Activated naive CD4-positive, alpha-beta T cell treated with anti-CD3 and anti-CD28 coated beads, Interleukin-2, amount 50 U/mL, for 16 hours (primary cell): ENCODE measurements around the gene TRIP13.
"Not testable (repeated sequence)": the region's sequence is repeated elsewhere in the genome, so short reads cannot be mapped to it uniquely, and the experiment has no call there.

Experiments
- DNase-seq: peaks from one replicate; pipeline ENCODE4 v3.0.0-alpha.2; 2020

Gene TRIP13

GRCh38 chr5:921456-922435 is 29.1 kb downstream of the TRIP13 start:
- DNase-seq, result no peak

GRCh38 chr5:922436-923280 is 30.0 kb downstream of the TRIP13 start:
- no peak for DNase-seq

- DNase-seq, result peak; percentile 77
Observed at GRCh38 chr5:923281-923873, 30.7 kb downstream of the TRIP13 start.

DNA sequence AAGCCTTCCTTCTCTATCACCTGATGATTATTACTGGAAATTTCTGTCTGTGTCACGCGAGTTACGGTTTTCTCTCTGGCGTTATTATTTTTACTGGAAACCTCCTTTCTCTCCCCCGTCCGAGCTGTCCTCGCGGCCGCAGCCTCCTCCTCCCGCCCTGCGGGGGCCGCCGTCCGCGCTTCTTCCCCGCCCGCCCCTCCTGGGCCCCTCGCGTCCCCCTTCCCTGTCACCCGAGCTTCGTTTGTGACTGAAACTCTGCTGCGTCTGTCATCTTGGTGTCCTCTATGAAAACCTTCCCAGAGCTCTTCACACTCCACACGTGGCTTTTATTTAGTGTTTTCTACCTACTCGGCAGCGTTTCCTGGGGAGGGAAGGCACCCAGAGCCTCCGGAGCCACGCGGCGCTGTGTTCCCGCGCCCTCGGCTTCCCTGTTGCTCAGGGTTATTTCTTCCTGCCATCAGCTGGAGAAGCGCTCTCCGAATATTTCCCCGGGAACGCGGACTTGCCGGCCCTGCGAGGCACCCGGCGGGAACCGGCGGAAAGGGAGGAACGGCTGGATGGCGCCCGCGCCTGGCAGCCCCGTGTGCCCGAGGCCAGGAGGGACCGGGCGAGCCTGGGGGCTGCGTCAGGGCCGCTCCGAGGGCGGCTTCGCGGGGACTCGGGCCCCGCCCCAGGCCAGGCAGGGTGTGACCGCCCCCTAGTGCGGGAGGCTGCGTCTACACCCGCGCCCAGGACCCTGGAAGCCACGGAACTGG is 33.9 kb downstream of the TRIP13 start:
- DNase-seq, result peak; percentile 40

GRCh38 chr5:927172-928015 is 34.7 kb downstream of the TRIP13 start:
- DNase-seq, result no peak

DNA sequence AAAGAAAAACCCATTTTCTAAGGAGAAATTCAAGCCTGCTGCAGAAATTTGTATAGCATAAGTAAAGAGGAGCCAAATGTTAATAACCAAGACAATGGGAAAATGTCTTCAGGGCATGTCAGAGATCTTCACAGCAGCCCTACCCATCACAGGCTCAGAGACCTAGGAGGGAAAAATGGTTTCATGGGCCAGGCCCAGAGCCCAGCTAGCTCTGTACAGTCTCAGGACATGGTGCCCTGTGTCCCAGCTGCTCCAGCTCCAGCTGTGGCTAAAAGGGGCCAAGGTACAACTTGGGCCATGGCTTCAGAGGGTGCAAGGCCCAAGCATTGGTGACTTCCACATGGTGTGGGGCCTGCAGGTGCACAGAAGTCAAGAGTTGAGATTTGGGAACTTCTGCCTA is 36.5 kb downstream of the TRIP13 start:
- DNase-seq, result not testable (repeated sequence)

- DNase-seq, result no peak
Observed at GRCh38 chr5:929596-929995, 36.9 kb downstream of the TRIP13 start.

DNA sequence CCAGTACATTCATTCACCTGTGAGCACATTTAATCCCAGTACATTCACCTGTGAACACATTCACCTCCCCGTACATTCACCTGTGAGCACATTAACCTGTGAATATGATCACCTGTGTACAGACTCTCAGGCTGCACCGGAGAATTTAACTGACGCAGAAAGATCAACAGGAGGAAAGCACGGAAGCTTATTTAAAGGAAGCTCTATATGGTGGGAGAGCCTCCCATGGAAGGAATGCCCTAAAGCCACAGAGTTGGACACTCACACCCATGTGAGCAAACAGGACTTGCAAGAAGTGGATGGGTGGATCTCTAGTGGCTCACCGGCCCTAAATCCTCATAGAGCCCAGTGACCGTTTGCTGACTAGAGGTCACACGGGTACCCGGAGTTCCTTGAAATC is 38.2 kb downstream of the TRIP13 start:
- no peak for DNase-seq

DNA sequence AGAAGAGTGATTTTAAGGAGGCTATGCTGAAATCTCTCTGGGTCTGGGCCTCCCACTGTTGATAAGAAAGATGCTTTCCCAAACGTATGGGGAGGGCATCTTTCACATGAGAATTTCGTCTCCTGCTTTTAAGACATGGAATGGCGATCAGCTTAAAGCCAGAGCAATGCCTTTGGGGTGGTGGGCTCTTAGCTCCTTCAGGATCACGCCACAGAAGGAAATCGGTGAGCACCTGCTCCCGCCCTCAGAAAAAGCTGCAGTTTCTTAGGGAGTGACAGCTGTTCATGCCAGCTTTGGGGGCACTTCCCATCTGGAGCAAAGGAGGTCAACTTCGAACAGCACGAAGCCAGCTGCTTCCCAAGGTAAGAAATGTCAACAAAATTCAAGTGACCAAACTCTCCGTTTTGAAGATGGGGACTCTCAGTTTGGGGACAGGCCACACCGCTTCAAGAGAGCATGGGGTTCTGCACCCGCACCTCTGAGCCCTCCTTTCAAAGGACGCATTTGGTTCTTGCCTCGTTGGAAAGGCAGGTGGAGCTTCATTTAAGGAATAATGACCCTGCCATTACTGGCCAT is 39.0 kb downstream of the TRIP13 start:
- DNase-seq, result no peak

DNA sequence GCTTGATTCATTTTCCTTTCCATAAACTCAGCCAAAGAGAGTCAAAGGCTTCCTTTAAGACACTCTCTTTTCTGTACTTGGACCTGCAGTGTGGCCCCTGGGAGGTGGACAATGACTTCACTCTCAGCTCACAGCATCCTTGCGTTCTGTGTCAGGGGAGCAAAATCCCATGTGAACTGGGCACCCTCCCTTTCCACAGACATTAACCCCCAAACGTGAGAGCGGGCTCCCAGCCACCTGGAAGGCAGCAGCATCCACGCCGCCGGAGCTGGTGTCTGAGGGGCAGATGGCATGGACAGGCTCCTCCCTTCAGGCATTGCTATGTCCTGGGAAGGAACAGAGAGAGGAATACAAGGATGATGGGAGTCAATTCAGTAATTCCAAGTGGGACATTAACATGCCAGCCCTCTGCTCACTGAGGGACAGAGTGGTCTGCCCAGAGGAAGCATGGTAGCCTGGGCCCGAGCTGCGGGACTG is 39.5 kb downstream of the TRIP13 start:
- DNase-seq, result no peak

GRCh38 chr5:932628-933250 is 40.1 kb downstream of the TRIP13 start:
- DNase-seq, result no peak

GRCh38 chr5:933251-933861 is 40.7 kb downstream of the TRIP13 start:
- DNase-seq, result no peak

DNA sequence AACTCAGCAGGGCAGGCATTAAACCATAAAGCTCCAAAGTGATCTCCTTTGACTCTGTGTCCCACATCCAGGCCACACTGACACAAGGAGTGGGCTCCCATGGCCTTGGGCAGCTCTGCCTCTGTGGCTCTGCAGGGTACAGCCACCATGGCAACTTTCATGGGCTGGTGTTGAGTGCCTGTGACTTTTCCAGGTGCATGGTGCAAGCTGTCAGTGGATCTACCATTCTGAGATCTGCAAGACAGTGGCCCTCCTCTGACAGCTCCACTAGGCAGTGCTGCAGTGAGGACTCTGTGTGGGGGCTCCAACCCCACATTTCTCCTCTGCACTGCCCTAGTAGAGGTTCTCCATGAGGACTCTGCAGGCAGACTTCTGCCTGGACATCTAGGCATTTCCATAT is 41.3 kb downstream of the TRIP13 start:
- DNase-seq, result not testable (repeated sequence)

DNA sequence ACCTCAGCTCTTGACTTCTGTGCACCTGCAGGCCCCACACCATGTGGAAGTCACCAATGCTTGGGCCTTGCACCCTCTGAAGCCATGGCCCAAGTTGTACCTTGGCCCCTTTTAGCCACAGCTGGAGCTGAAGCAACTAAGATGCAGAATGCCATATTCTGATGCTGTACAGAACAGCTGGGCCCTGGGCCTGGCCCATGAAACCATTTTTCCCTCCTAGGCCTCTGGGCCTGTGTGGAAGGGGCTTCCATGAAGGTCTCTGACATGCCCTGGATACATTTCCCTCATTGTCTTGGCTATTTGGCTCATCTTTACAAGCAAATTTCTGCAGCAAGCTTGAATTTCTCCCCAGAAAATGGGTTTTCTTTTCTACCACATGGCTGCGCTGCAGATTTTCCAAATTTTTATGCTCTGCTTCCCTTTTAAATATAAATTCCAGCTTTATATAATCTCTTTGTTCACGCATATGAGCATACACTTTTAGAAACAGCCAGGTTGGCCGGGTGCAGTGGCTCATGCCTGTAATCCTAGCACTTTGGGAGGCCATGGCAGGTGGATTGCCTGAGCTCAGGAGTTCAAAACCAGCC is 41.8 kb downstream of the TRIP13 start:
- not testable (repeated sequence) for DNase-seq

DNA sequence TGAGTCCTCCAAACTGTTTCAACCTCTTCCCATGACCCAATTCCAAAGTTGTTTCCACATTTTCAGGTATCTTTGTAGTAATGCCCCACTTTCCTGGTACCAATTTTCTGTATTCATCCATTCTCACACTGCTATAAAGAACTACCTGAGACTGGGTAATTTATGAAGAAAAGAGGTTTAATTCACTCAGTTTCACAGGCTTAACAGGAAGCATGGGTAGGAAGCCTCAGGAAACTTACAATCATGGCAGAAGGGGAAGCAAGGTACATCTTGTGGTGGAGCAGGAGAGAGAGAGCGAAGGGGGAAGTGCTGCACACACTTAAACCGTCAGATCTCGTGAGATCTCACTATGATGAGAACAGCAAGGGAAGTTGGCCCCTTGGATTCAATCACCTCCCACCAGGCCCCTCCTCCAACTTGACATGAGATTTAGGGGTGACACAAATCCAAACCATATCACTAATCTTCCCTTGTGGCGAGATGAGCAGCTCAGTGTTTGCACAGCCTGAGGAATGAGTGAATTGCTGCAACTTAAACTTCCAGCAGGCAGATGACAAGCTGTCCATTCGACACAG is 42.9 kb downstream of the TRIP13 start:
- DNase-seq, result no peak

DNA sequence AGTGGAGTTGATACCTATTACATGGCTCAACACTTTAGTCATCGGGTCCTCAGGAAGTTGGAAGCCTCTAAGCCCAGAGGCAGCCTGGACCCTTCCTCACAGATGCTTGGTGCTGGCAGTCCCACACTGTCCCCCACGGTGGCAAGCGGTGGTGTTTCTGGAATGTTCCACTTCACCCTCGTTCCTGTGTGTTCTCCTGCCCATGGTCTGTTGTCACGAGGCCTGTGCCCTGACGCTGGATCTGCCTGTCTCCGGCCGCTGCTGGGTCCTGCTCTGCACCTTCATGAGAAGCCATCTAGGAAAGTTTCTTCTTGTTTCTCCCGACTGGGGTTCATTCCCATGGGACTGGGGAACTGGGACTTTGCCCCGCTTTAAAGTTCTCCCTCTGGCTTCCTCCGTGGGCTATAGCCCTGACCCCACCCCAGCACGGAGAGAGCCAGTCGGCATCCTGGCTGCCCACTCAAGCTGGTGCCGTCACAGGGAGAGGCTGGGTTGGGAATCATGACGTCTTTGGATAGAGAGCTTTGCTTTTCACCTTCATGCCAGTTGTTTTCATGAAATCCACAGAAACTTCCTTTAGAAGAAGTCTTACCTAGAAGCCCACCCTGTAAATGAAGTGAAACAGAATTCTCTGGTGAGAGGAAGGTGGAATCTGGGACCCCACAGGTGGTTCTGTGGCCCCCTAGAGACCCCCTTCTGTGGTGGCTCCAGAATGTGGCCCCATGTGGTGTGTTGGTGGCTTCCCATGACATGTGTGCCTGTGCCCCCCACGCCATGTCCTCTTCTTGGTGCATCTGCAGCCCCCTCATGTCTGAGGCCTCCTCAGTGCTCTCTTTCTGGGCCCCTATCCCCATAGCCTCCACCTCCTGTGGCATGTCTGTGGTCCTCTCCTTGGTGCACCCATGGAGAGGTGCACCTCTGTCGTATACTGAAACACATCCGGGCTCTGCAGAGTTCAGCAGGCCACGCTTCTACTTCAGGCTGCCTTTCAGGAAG is 43.8 kb downstream of the TRIP13 start:
- DNase-seq, result no peak

DNA sequence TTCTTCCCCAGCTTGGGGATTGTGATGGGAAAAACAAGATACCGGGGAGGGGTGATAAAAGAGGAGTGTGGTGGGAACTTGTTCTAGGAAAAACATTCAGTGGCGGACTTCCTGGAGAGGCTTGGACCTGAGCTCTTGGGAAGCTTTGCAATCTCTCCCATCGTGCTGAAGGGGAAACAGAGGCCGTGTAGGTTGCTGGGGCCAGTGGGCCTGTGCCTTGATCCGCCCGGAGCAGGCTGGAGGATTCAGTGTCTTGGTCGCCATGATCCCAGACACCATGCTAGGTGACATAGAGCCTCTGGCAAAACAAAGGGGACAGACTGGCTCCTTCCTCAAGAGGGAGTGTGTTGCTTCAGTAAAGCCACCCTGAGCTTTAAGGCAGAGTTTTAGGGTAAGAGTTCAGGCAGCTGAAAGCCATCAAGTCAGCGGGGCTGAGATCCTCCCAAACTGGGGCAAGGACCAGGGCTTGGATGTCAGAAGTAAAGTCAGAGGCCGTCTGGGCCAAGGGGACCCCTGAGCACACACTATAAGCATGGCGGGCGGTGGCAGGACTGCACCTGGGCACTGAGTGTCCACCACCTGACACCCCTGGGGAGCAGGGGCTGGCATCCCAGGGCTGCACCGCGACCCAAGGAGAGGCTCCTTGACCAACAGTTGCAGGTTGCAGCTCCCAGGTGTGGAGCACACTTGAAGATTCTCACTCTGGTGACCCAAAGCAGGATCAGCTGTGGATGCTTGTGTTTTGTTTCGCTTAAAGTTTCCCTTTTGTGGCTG is 44.7 kb downstream of the TRIP13 start:
- no peak for DNase-seq
